ENCODE measurements around the gene SNX32.

DNA sequence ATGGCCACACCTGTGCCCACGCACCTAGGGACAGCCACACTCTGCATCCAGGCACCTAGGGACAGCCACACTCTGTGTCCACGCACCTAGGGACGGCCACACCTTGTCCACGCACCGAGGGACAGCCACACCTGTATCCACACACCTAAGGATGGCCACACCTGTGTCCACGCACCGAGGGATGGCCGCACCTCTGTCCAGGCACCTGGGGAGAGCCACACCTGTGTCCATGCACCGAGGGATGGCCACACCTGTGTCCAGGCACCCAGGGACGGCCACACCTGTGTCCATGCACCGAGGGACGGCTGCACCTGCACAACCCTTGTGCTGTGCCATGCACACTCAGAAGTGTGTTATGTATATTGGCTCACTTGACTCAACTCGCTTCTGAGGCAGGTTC is 36.1 kb upstream of the SNX32 start:
- no peak for TF ChIP-seq CTCF (optimal IDR thresholded peaks at IDR 0.05 in 1 of 3, IDR thresholded peaks at IDR 0.05 in 1 of 3, conservative IDR thresholded peaks at IDR 0.05 in 1 of 3; ENCODE audit: extremely low read depth in 1 of 3, insufficient read depth in 2 of 3, low read length in 3 of 3)
- TF ChIP-seq EZH2 (IDR thresholded peaks at IDR 0.05; ENCODE audit: low read length) = no peak

Measured in keratinocyte (primary cell).